Urinary bladder (tissue), 2 donors: Measurements from ENCODE around the gene AP3S1. TPM values are rescaled to one million over a fixed set of nuclear protein-coding genes. Genes with fewer than 3 reads are reported as not detected.

Experiments
- polyA plus RNA-seq: library from polyadenylated mRNA; stranded (reverse); fragments of 200-250 nt; gene quantifications from one replicate; pipeline ENCODE4 v1.2.3, GENCODE V29; 2013
- total RNA-seq: library from RNA; depleted of rRNA; stranded (reverse); fragments of >200 nt; gene quantifications from one replicate; pipeline ENCODE4 v1.2.3, GENCODE V29; 2014
- donor health status: healthy.

The AP3S1 gene
- total and polyA plus RNA-seq, 2 donors, result 78.6 to 159 TPM

Other genes with a start within 250 kb of the AP3S1 start
- gene TICAM2, start 239.5 kb upstream of the AP3S1 start, total RNA-seq, result 11.9 TPM
- gene TICAM2, start 239.5 kb upstream of the AP3S1 start, polyA plus RNA-seq, result 3.0 TPM
- 150 TPM for gene TMED7, start 215.9 kb upstream of the AP3S1 start, total RNA-seq
- gene TMED7, start 215.9 kb upstream of the AP3S1 start, polyA plus RNA-seq, result 49.0 TPM
- gene CDO1, start 25.3 kb upstream of the AP3S1 start, total RNA-seq, result 21.1 TPM
- 18.2 TPM for gene CDO1, start 25.3 kb upstream of the AP3S1 start, polyA plus RNA-seq
- gene ATG12, start 370 bp upstream of the AP3S1 start, total RNA-seq, result 75.9 TPM
- 31.8 TPM for gene ATG12, start 370 bp upstream of the AP3S1 start, polyA plus RNA-seq
- 2.8 TPM for gene LVRN, start 120.5 kb downstream of the AP3S1 start, total RNA-seq
- gene LVRN, start 120.5 kb downstream of the AP3S1 start, polyA plus RNA-seq, result 0.27 TPM
- gene ARL14EPL, start 190.5 kb downstream of the AP3S1 start, total RNA-seq, result not detected
- gene ARL14EPL, start 190.5 kb downstream of the AP3S1 start, polyA plus RNA-seq, result not detected
- 74.7 TPM for gene COMMD10, start 243.1 kb downstream of the AP3S1 start, total RNA-seq
- gene COMMD10, start 243.1 kb downstream of the AP3S1 start, polyA plus RNA-seq, result 22.5 TPM